ENCODE measurements around the gene DUOXA1.
"Not testable (repeated sequence)": the region's sequence is repeated elsewhere in the genome, so short reads cannot be mapped to it uniquely, and the experiment has no call there.

The DUOXA1 gene

DNA sequence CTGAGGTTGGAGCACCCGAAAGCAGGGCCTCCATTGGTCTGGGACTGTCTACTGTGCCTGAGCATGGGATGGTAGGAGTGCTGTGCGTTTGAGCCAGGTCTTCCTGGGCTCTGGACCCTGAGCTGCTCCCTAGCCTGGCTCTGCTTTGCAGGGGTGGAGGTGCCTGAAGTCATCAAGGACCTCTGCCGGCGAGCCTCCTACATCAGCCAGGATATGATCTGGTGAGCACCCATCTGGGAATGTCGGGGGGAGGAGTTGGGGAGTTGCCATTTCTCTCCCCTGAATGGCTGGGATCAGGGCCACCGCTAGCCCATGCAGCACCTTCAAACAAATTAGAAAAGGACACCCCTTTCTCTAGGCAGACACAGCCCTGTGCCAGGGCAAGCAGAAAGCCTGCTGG, 20.8 kb upstream of the DUOXA1 start:
- DNase-seq = no peak

DNA sequence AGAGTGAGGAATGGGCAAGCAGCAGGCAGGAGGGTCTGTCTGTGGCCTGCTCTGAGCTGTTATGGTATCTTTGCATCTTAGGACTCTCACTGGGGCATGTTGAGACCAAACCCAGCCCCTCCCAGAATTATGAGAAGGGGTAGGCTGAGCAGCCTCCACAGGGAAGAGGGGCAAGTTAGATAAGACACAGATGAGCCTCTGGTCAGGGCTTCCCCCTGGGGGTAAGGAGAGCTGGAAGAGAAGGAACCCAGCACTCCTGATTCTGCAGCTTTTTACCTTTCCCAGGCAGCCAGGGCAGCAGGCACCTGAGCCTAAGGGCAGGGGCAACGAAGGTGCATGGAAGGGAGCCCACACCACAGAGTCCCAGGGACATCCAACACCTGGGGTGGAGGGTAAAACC, 19.4 kb upstream of the DUOXA1 start:
- DNase-seq = no peak

DNA sequence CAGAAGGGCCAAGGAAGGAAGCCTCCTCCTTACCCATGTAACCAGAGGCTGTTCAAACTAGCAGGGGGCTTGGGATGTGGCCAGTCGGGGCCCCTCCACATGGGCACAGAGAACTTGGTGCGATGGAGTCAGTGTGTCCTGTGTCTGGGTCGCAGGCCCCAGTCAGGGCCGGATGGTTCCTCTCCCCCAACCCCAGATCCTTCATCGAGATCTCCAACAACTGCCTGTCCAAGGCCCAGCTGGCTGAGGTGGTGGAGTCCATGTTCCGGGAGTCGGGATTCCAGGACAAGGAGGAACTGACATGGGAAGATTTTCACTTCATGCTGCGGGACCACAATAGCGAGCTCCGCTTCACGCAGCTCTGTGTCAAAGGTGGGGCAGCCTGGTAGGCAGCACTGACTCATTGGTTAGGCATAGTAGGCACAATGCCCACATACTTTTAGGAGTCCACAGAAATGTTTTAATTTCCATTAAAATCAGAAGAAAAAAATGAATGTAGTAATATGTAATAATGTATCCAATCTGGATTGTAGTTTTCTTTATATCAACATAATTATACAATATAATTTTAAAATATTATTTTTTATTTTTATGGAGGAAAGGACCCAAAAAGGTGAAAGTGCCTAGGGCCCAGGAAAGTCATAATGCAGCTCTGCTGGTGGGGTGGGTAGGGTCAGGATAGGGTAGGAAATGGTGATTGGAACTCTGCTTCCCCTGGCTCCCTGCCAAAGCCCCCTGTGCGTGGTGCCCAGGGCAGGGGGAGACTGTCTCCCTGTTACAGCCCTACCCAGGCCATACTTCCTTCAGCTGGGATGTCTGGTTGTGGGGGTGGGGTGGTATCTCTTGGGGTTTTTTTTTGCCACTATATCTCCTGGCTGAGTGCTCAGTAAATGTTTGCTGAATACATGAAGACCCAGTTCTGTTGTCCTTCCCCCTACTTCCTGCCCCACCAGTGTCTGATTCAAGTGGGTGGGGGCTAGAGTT, 18.7 kb upstream of the DUOXA1 start:
- no peak for DNase-seq

GRCh38 chr15:45147606-45148005, 17.9 kb upstream of the DUOXA1 start:
- no peak for DNase-seq

GRCh38 chr15:45146405-45146804, 16.7 kb upstream of the DUOXA1 start:
- DNase-seq = no peak

DNA sequence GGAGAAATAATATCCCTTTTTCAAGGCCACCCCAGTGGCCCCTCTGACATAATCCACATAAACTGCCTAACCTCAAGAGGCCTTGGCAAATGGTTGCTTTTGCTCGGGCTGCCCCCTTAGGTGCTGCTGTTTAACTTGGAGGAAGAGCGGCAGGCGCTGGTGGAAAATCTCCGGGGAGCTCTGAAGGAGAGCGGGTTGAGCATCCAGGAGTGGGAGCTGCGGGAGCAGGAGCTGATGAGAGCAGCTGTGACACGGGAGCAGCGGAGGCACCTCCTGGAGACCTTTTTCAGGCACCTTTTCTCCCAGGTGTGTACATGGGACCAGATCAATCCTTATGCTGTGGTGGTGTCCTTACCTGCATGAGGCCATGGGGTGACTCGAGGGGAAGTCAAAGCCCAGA, 15.1 kb upstream of the DUOXA1 start:
- no peak for DNase-seq

- no peak for DNase-seq
Measured at GRCh38 chr15:45143946-45144345, 14.3 kb upstream of the DUOXA1 start.

DNA sequence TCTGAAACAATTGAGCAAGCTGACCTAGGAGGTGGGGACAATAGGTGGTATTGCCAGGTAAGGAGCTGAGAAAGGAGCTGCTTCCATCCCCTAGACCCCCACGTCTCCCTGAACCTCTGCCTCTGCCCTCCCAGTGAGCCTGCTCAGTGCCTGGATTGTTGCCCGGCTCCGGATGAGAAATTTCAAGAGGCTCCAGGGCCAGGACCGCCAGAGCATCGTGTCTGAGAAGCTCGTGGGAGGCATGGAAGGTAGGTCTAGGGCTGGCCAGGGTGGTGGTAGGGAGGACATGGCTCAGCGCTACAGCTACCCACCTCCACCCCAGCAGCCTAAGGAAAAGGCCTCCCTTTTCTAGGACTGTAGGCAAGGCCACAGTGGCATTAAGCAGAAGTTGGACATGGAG, 13.4 kb upstream of the DUOXA1 start:
- DNase-seq = no peak

DNA sequence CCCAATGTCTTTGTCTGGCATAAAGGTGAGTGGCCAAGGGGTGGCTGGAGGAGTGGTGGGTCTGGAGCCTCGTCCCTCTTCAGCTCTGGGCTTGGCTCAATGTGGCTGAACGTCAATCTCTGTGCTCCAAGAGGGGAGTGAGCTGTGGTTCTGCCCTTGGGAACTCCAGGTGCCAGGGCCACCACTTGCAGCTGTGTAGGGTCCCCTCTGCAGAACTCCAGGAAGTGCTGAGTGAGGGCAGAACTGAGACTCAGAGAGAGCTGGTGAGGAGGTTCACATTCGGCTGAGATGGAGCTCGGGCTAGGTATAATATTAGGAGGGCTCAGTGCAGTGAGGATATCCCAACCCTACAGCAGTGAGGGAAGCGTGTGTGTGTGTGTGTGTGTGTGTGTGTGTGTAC, 11.7 kb upstream of the DUOXA1 start:
- no peak for DNase-seq

DNA sequence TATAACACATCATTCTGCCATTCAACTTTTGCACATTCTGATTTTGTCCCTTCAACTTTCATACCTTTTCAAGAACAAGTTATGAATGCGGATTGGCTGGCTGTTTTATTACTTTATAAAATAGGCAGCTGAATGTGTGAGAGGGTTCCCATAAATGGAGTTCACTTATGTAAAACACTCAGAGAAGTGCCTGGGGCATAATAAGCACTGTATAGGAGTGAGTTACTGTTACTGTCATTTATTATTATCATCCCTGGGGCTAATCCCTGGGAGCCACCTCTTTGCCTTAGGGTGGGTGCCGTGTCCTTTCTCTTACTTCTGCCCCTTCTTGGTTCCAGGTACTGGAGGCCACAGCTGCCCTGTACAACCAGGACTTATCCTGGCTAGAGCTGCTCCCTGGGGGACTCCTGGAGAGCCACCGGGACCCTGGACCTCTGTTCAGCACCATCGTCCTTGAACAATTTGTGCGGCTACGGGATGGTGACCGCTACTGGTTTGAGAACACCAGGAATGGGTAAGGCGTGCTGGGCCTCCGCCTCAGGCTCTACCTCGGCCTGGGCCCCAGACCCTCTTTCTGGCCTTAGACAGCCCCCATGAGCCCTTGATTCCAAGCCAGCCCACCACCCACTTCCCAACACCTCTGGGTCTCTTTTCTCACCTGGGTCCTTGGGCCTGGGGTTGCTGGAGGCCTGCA, 11.0 kb upstream of the DUOXA1 start:
- DNase-seq = no peak

GRCh38 chr15:45139770-45140169, 10.1 kb upstream of the DUOXA1 start:
- no peak for DNase-seq

DNA sequence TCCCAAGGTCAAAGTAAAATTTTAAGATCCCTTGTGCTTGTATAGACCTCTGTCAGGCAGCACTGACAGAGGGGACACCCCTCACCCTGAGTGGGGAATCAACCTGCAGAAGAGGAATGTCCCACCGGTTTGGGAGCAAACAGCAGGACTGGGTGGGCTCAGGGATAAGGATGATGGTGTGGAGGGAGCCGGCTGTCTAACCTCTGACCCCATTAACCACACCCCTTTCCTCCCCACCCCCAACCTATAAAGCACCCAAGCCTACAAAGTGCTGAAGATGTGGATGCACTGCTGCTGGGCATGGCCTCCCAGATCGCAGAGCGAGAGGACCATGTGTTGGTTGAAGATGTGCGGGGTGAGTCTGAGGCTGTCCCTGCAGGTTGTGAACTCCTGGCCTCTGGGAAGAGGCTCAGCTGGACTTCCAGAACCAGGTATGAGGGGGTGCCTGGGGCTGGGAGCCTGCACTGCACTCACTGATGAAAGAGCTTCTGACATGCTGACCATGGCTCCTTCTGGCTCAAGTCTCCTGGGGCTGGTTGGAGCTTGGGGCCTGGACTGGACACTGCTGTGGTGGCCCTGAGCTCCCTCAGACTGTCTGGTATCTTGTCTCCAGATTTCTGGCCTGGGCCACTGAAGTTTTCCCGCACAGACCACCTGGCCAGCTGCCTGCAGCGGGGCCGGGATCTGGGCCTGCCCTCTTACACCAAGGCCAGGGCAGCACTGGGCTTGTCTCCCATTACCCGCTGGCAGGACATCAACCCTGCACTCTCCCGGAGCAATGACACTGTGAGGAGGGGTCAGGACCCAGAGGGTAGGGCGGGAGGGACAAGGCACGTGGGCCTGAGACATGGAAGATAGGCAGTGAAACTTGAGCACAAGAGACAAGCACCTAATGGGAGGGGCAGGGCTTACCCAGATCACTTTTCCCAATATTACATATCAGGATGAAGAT, 9.4 kb upstream of the DUOXA1 start:
- no peak for DNase-seq

GRCh38 chr15:45137703-45138102, 8.0 kb upstream of the DUOXA1 start:
- no peak for DNase-seq

- no peak for DNase-seq
Measured at GRCh38 chr15:45136378-45136764, 6.7 kb upstream of the DUOXA1 start.

- DNase-seq = not testable (repeated sequence)
Measured at GRCh38 chr15:45135705-45136377, 6.2 kb upstream of the DUOXA1 start.

- no peak for DNase-seq
Measured at GRCh38 chr15:45134682-45135604, 5.3 kb upstream of the DUOXA1 start.

DNA sequence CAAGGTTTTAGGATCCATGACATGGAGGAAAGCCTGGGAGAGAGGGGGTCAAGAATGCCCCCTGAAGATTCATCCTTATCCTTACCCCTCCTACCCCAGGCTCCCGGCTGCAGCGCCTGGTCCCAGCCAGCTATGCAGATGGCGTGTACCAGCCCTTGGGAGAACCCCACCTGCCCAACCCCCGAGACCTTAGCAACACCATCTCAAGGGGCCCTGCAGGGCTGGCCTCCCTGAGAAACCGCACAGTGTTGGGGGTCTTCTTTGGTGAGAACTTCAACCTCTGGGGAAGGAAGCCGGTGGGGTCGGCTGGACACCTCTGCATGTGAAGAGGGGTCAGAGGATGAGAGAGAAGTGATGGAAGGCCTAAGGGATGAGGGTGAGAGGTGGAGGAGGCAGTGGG, 4.4 kb upstream of the DUOXA1 start:
- no peak for DNase-seq

- no peak for DNase-seq
Measured at GRCh38 chr15:45133561-45133920, 3.9 kb upstream of the DUOXA1 start.

- no peak for DNase-seq
Measured at GRCh38 chr15:45132844-45133560, 3.3 kb upstream of the DUOXA1 start.

- no peak for DNase-seq
Measured at GRCh38 chr15:45131510-45131909, 1.8 kb upstream of the DUOXA1 start.

Data from activated CD8-positive, alpha-beta memory T cell treated with anti-CD3 and anti-CD28 coated beads, Interleukin-2, amount 50 U/mL, for 48 hours (primary cell).